ENCODE data around the gene PPP2R5B. TPM values are rescaled to one million over a fixed set of nuclear protein-coding genes. Genes with fewer than 3 reads are reported as not detected.
"Not testable (repeated sequence)": the region's sequence is repeated elsewhere in the genome, so short reads cannot be mapped to it uniquely, and the experiment has no call there.

PPP2R5B gene
- total RNA-seq, 1 experiment from 2014 or later, result 8.4 TPM

GRCh38 chr11:64935359-64936081 is 11.0 kb downstream of the PPP2R5B start, which contains the start of gene GPHA2:
Gene GPHA2, minus strand, starts transcription at chr11:64935893. Its CDS starts 433 bp downstream, at chr11:64935460.
- DNase-seq (ENCODE audit: low read depth, low spot score), result no peak
- in situ Hi-C loops (cut with HindIII; ENCODE audit: low pct_unique_long_range_greater_than_20kb, low sequenced_read_pairs), result no loop called here

- in situ Hi-C loops (cut with HindIII; ENCODE audit: low pct_unique_long_range_greater_than_20kb, low sequenced_read_pairs), result no loop called here
- no peak for DNase-seq (ENCODE audit: low read depth, low spot score)
These were observed 12.1 kb downstream of the PPP2R5B start for GRCh38 chr11:64936539-64936938.

GRCh38 chr11:64947208-64947814 is 22.8 kb downstream of the PPP2R5B start:
- DNase-seq (ENCODE audit: low read depth, low spot score), result peak; percentile 25
- in situ Hi-C loops (cut with HindIII; ENCODE audit: low pct_unique_long_range_greater_than_20kb, low sequenced_read_pairs), result no loop called here

GRCh38 chr11:64951529-64951928 is 27.0 kb downstream of the PPP2R5B start:
- in situ Hi-C loops (cut with HindIII; ENCODE audit: low pct_unique_long_range_greater_than_20kb, low sequenced_read_pairs), result no loop called here
- no peak for DNase-seq (ENCODE audit: low read depth, low spot score)

GRCh38 chr11:64954201-64954600 is 29.7 kb downstream of the PPP2R5B start:
- in situ Hi-C loops (cut with HindIII; ENCODE audit: low pct_unique_long_range_greater_than_20kb, low sequenced_read_pairs), result no loop called here

GRCh38 chr11:64959498-64959897 is 35.0 kb downstream of the PPP2R5B start:
- DNase-seq (ENCODE audit: low read depth, low spot score), result no peak

More at GRCh38 chr11:64954201-64954600, 29.7 kb downstream of the PPP2R5B start:
- no peak for DNase-seq (ENCODE audit: low read depth, low spot score)

GRCh38 chr11:64960719-64961118 is 36.2 kb downstream of the PPP2R5B start:
- in situ Hi-C loops (cut with HindIII; ENCODE audit: low pct_unique_long_range_greater_than_20kb, low sequenced_read_pairs), result no loop called here

More at GRCh38 chr11:64959498-64959897, 35.0 kb downstream of the PPP2R5B start:
- in situ Hi-C loops (cut with HindIII; ENCODE audit: low pct_unique_long_range_greater_than_20kb, low sequenced_read_pairs), result no loop called here

GRCh38 chr11:64963072-64963631 is 38.7 kb downstream of the PPP2R5B start:
- in situ Hi-C loops (cut with HindIII; ENCODE audit: low pct_unique_long_range_greater_than_20kb, low sequenced_read_pairs), result no loop called here
- no peak for DNase-seq (ENCODE audit: low read depth, low spot score)

More at GRCh38 chr11:64960719-64961118, 36.2 kb downstream of the PPP2R5B start:
- no peak for DNase-seq (ENCODE audit: low read depth, low spot score)

- no peak for DNase-seq (ENCODE audit: low read depth, low spot score)
- in situ Hi-C loops (cut with HindIII; ENCODE audit: low pct_unique_long_range_greater_than_20kb, low sequenced_read_pairs), result no loop called here
These were observed 42.9 kb downstream of the PPP2R5B start for GRCh38 chr11:64967375-64967774.

GRCh38 chr11:64969209-64969608 is 44.7 kb downstream of the PPP2R5B start:
- DNase-seq (ENCODE audit: low read depth, low spot score), result no peak
- in situ Hi-C loops (cut with HindIII; ENCODE audit: low pct_unique_long_range_greater_than_20kb, low sequenced_read_pairs), result no loop called here

- no peak for DNase-seq (ENCODE audit: low read depth, low spot score)
- in situ Hi-C loops (cut with HindIII; ENCODE audit: low pct_unique_long_range_greater_than_20kb, low sequenced_read_pairs), result no loop called here
These were observed 46.3 kb downstream of the PPP2R5B start for GRCh38 chr11:64970731-64971151.

- in situ Hi-C loops (cut with HindIII; ENCODE audit: low pct_unique_long_range_greater_than_20kb, low sequenced_read_pairs), result no loop called here
- DNase-seq (ENCODE audit: low read depth, low spot score), result peak; percentile 46
These were observed 47.1 kb downstream of the PPP2R5B start, which contains the start of gene MAJIN for GRCh38 chr11:64971421-64972233. Gene MAJIN, minus strand, starts transcription at chr11:64972108. Its CDS starts 12,703 bp downstream, at chr11:64959405.

GRCh38 chr11:64974124-64974523 is 49.6 kb downstream of the PPP2R5B start:
- in situ Hi-C loops (cut with HindIII; ENCODE audit: low pct_unique_long_range_greater_than_20kb, low sequenced_read_pairs), result no loop called here
- no peak for DNase-seq (ENCODE audit: low read depth, low spot score)

GRCh38 chr11:64976651-64977050 is 52.2 kb downstream of the PPP2R5B start:
- DNase-seq (ENCODE audit: low read depth, low spot score), result no peak
- in situ Hi-C loops (cut with HindIII; ENCODE audit: low pct_unique_long_range_greater_than_20kb, low sequenced_read_pairs), result no loop called here

- in situ Hi-C loops (cut with HindIII; ENCODE audit: low pct_unique_long_range_greater_than_20kb, low sequenced_read_pairs); DNase-seq (ENCODE audit: low read depth, low spot score): not testable (repeated sequence)
These were observed 58.9 kb downstream of the PPP2R5B start for GRCh38 chr11:64983339-64983738.
